ENCODE data around the gene CCDC142.
"Not testable (repeated sequence)": the region's sequence is repeated elsewhere in the genome, so short reads cannot be mapped to it uniquely, and the experiment has no call there.

- TF ChIP-seq, protein P1, sequence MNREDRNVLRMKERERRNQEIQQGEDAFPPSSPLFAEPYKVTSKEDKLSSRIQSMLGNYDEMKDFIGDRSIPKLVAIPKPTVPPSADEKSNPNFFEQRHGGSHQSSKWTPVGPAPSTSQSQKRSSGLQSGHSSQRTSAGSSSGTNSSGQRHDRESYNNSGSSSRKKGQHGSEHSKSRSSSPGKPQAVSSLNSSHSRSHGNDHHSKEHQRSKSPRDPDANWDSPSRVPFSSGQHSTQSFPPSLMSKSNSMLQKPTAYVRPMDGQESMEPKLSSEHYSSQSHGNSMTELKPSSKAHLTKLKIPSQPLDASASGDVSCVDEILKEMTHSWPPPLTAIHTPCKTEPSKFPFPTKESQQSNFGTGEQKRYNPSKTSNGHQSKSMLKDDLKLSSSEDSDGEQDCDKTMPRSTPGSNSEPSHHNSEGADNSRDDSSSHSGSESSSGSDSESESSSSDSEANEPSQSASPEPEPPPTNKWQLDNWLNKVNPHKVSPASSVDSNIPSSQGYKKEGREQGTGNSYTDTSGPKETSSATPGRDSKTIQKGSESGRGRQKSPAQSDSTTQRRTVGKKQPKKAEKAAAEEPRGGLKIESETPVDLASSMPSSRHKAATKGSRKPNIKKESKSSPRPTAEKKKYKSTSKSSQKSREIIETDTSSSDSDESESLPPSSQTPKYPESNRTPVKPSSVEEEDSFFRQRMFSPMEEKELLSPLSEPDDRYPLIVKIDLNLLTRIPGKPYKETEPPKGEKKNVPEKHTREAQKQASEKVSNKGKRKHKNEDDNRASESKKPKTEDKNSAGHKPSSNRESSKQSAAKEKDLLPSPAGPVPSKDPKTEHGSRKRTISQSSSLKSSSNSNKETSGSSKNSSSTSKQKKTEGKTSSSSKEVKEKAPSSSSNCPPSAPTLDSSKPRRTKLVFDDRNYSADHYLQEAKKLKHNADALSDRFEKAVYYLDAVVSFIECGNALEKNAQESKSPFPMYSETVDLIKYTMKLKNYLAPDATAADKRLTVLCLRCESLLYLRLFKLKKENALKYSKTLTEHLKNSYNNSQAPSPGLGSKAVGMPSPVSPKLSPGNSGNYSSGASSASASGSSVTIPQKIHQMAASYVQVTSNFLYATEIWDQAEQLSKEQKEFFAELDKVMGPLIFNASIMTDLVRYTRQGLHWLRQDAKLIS (CRISPR knock-in tag; IDR thresholded peaks at IDR 0.05; ENCODE audit: borderline replicate concordance), result not testable (repeated sequence)
- TF ChIP-seq, protein P2, sequence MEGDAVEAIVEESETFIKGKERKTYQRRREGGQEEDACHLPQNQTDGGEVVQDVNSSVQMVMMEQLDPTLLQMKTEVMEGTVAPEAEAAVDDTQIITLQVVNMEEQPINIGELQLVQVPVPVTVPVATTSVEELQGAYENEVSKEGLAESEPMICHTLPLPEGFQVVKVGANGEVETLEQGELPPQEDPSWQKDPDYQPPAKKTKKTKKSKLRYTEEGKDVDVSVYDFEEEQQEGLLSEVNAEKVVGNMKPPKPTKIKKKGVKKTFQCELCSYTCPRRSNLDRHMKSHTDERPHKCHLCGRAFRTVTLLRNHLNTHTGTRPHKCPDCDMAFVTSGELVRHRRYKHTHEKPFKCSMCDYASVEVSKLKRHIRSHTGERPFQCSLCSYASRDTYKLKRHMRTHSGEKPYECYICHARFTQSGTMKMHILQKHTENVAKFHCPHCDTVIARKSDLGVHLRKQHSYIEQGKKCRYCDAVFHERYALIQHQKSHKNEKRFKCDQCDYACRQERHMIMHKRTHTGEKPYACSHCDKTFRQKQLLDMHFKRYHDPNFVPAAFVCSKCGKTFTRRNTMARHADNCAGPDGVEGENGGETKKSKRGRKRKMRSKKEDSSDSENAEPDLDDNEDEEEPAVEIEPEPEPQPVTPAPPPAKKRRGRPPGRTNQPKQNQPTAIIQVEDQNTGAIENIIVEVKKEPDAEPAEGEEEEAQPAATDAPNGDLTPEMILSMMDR (IDR thresholded peaks at IDR 0.05), result not testable (repeated sequence)
- TF ChIP-seq FOXJ3 (CRISPR knock-in tag; IDR thresholded peaks at IDR 0.05; ENCODE audit: borderline replicate concordance); NR3C1 (CRISPR knock-in tag; conservative IDR thresholded peaks at IDR 0.05; ENCODE audit: low read depth); ZNF317 (CRISPR knock-in tag; IDR thresholded peaks at IDR 0.05; ENCODE audit: borderline replicate concordance, low read depth); RORB (CRISPR knock-in tag; IDR thresholded peaks at IDR 0.05); ZNF232 (CRISPR knock-in tag; IDR thresholded peaks at IDR 0.05); ZNF423 (CRISPR knock-in tag; IDR thresholded peaks at IDR 0.05); E2F5 (CRISPR knock-in tag; IDR thresholded peaks at IDR 0.05); TP53 (CRISPR knock-in tag; IDR thresholded peaks at IDR 0.05); USF2 (CRISPR knock-in tag; IDR thresholded peaks at IDR 0.05): not testable (repeated sequence)
- TF ChIP-seq, protein P3, sequence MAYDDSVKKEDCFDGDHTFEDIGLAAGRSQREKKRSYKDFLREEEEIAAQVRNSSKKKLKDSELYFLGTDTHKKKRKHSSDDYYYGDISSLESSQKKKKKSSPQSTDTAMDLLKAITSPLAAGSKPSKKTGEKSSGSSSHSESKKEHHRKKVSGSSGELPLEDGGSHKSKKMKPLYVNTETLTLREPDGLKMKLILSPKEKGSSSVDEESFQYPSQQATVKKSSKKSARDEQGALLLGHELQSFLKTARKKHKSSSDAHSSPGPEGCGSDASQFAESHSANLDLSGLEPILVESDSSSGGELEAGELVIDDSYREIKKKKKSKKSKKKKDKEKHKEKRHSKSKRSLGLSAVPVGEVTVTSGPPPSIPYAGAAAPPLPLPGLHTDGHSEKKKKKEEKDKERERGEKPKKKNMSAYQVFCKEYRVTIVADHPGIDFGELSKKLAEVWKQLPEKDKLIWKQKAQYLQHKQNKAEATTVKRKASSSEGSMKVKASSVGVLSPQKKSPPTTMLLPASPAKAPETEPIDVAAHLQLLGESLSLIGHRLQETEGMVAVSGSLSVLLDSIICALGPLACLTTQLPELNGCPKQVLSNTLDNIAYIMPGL (CRISPR knock-in tag; IDR thresholded peaks at IDR 0.05), result not testable (repeated sequence)
- TF ChIP-seq, protein P4, sequence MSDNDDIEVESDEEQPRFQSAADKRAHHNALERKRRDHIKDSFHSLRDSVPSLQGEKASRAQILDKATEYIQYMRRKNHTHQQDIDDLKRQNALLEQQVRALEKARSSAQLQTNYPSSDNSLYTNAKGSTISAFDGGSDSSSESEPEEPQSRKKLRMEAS (CRISPR knock-in tag; IDR thresholded peaks at IDR 0.05), result not testable (repeated sequence)
These were observed 23.2 kb downstream of the CCDC142 start for GRCh38 chr2:74459503-74460118.
